HEK293 (cell line): Measurements from ENCODE around the gene GPR84.

Experiments used
- BCL11B ChIP-seq: fragments of 450-650 bp; formaldehyde crosslinking; IDR thresholded peaks from 2 replicates; pipeline ENCODE4 v1.5.1; 2016; ENCODE audit warnings: low read depth, missing biosample characterization, missing genetic modification characterization
- ELK4 ChIP-seq: IDR thresholded peaks from 2 replicates; pipeline ENCODE4 v1.6.1; 2011; ENCODE audit warnings: mild to moderate bottlenecking, low read depth, low read length, borderline replicate concordance
- IKZF3 ChIP-seq: fragments of 450-650 bp; IDR thresholded peaks from 2 replicates; pipeline ENCODE4 v1.5.0; 2018; ENCODE audit warnings: missing biosample characterization, mild to moderate bottlenecking, missing genetic modification characterization, moderate library complexity
- KLF8 ChIP-seq: fragments of 450-650 bp; formaldehyde crosslinking; IDR thresholded peaks from 2 replicates; pipeline ENCODE4 v1.5.1; 2016; ENCODE audit warnings: missing biosample characterization, missing genetic modification characterization
- SETDB1 ChIP-seq: IDR thresholded peaks from one replicate; pipeline ENCODE4 v1.6.1; 2017; ENCODE audit warnings: mild to moderate bottlenecking, low read length, moderate library complexity, mixed read lengths; ENCODE audit not compliant: insufficient read length
- TRIM28 ChIP-seq: IDR thresholded peaks from 2 replicates; pipeline ENCODE4 v1.6.1; 2011; ENCODE audit warnings: low read length, control low read depth, borderline replicate concordance
- ZBTB17 ChIP-seq: fragments of 450-650 bp; formaldehyde crosslinking; IDR thresholded peaks from 2 replicates; pipeline ENCODE4 v1.5.1; 2016; ENCODE audit warnings: missing biosample characterization, missing genetic modification characterization
- ZFP37 ChIP-seq: fragments of 450-650 bp; formaldehyde crosslinking; IDR thresholded peaks from 2 replicates; pipeline ENCODE4 v1.5.1; 2016; ENCODE audit warnings: missing biosample characterization, missing genetic modification characterization
- ZNF10 ChIP-seq: fragments of 450-650 bp; formaldehyde crosslinking; IDR thresholded peaks from 2 replicates; pipeline ENCODE4 v1.5.1; 2017; ENCODE audit warnings: missing biosample characterization, missing genetic modification characterization
- ZNF140 ChIP-seq: fragments of 450-650 bp; formaldehyde crosslinking; IDR thresholded peaks from 2 replicates; pipeline ENCODE4 v1.5.1; 2016; ENCODE audit warnings: missing biosample characterization, missing genetic modification characterization
- ZNF148 ChIP-seq: fragments of 450-650 bp; formaldehyde crosslinking; IDR thresholded peaks from 2 replicates; pipeline ENCODE4 v1.5.0; 2017; ENCODE audit warnings: missing biosample characterization, missing genetic modification characterization, borderline replicate concordance
- ZNF157 ChIP-seq: fragments of 450-650 bp; formaldehyde crosslinking; IDR thresholded peaks from 2 replicates; pipeline ENCODE4 v1.5.1; 2016; ENCODE audit warnings: missing biosample characterization, missing genetic modification characterization
- ZNF16 ChIP-seq: fragments of 450-650 bp; formaldehyde crosslinking; IDR thresholded peaks from 2 replicates; pipeline ENCODE4 v1.5.1; 2016; ENCODE audit warnings: low read depth, missing biosample characterization, missing genetic modification characterization
- ZNF175 ChIP-seq: fragments of 450-650 bp; formaldehyde crosslinking; IDR thresholded peaks from 2 replicates; pipeline ENCODE4 v1.5.1; 2016; ENCODE audit warnings: missing biosample characterization, missing genetic modification characterization
- ZNF214 ChIP-seq: fragments of 450-650 bp; formaldehyde crosslinking; IDR thresholded peaks from 2 replicates; pipeline ENCODE4 v1.5.1; 2017; ENCODE audit warnings: missing biosample characterization, mild to moderate bottlenecking, missing genetic modification characterization, borderline replicate concordance
- ZNF23 ChIP-seq: fragments of 450-650 bp; formaldehyde crosslinking; IDR thresholded peaks from 2 replicates; pipeline ENCODE4 v1.5.1; 2016; ENCODE audit warnings: missing biosample characterization, missing genetic modification characterization, borderline replicate concordance
- ZNF266 ChIP-seq: fragments of 450-650 bp; formaldehyde crosslinking; IDR thresholded peaks from 2 replicates; pipeline ENCODE4 v1.5.1; 2016; ENCODE audit warnings: missing biosample characterization, missing genetic modification characterization, low read depth
- ZNF292 ChIP-seq: fragments of 450-650 bp; formaldehyde crosslinking; IDR thresholded peaks from 2 replicates; pipeline ENCODE4 v1.5.1; 2016; ENCODE audit warnings: low read depth, missing biosample characterization, missing genetic modification characterization, borderline replicate concordance
- ZNF501 ChIP-seq: fragments of 450-650 bp; formaldehyde crosslinking; IDR thresholded peaks from 2 replicates; pipeline ENCODE4 v1.5.1; 2016; ENCODE audit warnings: missing biosample characterization, missing genetic modification characterization
- ZNF510 ChIP-seq: fragments of 450-650 bp; formaldehyde crosslinking; IDR thresholded peaks from 2 replicates; pipeline ENCODE4 v1.5.1; 2018; ENCODE audit warnings: mild to moderate bottlenecking, missing genetic modification characterization, missing biosample characterization; ENCODE audit not compliant: insufficient replicate concordance
- ZNF521 ChIP-seq: fragments of 450-650 bp; formaldehyde crosslinking; IDR thresholded peaks from 2 replicates; pipeline ENCODE4 v1.5.1; 2017; ENCODE audit warnings: missing biosample characterization, mild to moderate bottlenecking, missing genetic modification characterization
- ZNF544 ChIP-seq: fragments of 450-650 bp; formaldehyde crosslinking; IDR thresholded peaks from 2 replicates; pipeline ENCODE4 v1.5.0; 2017; ENCODE audit warnings: missing biosample characterization, missing genetic modification characterization
- ZNF558 ChIP-seq: fragments of 450-650 bp; formaldehyde crosslinking; IDR thresholded peaks from 2 replicates; pipeline ENCODE4 v1.5.1; 2016; ENCODE audit warnings: missing biosample characterization, missing genetic modification characterization
- ZNF580 ChIP-seq: fragments of 450-650 bp; formaldehyde crosslinking; IDR thresholded peaks from 2 replicates; pipeline ENCODE4 v1.5.1; 2016; ENCODE audit warnings: missing biosample characterization, missing genetic modification characterization
- ZNF76 ChIP-seq: fragments of 450-650 bp; formaldehyde crosslinking; IDR thresholded peaks from 2 replicates; pipeline ENCODE4; 2016; ENCODE audit warnings: low read depth, missing biosample characterization, missing genetic modification characterization, borderline replicate concordance
- ZNF792 ChIP-seq: fragments of 450-650 bp; formaldehyde crosslinking; IDR thresholded peaks from 2 replicates; pipeline ENCODE4 v1.5.1; 2016; ENCODE audit warnings: missing biosample characterization, missing genetic modification characterization
- ZSCAN30 ChIP-seq: fragments of 450-650 bp; IDR thresholded peaks from 2 replicates; pipeline ENCODE4 v1.5.1; 2018; ENCODE audit warnings: missing biosample characterization, mild to moderate bottlenecking, missing genetic modification characterization, moderate library complexity
- TF ChIP-seq, protein P1 (sequence below): fragments of 450-650 bp; formaldehyde crosslinking; IDR thresholded peaks from 2 replicates; pipeline ENCODE4 v1.5.1; 2016; ENCODE audit warnings: missing biosample characterization, missing genetic modification characterization
- TF ChIP-seq, protein P2 (sequence below): fragments of 450-650 bp; formaldehyde crosslinking; IDR thresholded peaks from 2 replicates; pipeline ENCODE4 v1.5.1; 2016; ENCODE audit warnings: missing biosample characterization, missing genetic modification characterization

Gene GPR84

GRCh38 chr12:54360717-54361456 lies 3.4 kb downstream of the GPR84 start (continued):
- TF ChIP-seq ZNF148 (tag by site-specific recombination), result no peak
- no peak for TF ChIP-seq ZNF558 (tag by site-specific recombination)
- 0 out of 2 replicates have a peak, but pooled peaks have one; percentile 50 for TF ChIP-seq ZFP37 (tag by site-specific recombination)
- TF ChIP-seq ZNF792, result no peak
- TF ChIP-seq ZNF544 (tag by site-specific recombination), result no peak
- TF ChIP-seq, protein P1, sequence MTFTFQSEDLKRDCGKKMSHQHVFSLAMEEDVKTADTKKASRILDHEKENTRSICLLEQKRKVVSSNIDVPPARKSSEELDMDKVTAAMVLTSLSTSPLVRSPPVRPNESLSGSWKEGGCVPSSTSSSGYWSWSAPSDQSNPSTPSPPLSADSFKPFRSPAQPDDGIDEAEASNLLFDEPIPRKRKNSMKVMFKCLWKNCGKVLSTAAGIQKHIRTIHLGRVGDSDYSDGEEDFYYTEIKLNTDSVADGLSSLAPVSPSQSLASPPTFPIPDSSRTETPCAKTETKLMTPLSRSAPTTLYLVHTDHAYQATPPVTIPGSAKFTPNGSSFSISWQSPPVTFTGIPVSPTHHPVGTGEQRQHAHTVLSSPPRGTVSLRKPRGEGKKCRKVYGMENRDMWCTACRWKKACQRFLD (tag by site-specific recombination), result no peak
- TF ChIP-seq ZNF292, result no peak
- TF ChIP-seq, protein P2, sequence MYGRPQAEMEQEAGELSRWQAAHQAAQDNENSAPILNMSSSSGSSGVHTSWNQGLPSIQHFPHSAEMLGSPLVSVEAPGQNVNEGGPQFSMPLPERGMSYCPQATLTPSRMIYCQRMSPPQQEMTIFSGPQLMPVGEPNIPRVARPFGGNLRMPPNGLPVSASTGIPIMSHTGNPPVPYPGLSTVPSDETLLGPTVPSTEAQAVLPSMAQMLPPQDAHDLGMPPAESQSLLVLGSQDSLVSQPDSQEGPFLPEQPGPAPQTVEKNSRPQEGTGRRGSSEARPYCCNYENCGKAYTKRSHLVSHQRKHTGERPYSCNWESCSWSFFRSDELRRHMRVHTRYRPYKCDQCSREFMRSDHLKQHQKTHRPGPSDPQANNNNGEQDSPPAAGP (tag by site-specific recombination), result no peak
- TF ChIP-seq ZNF16 (tag by site-specific recombination), result no peak
- TF ChIP-seq ZNF10, result no peak
- TF ChIP-seq ZNF140 (tag by site-specific recombination), result no peak
- TF ChIP-seq ZNF175 (tag by site-specific recombination), result no peak
- no peak for TF ChIP-seq ZNF580 (tag by site-specific recombination)
- TF ChIP-seq ZNF214 (tag by site-specific recombination), result no peak
- TF ChIP-seq ZSCAN30 (tag by site-specific recombination), result peak; percentile 69; the same call in 1 of the 2 replicates
- no peak for TF ChIP-seq TRIM28
- TF ChIP-seq BCL11B (tag by site-specific recombination), result no peak
- no peak for TF ChIP-seq ZNF157 (tag by site-specific recombination)
- no peak for TF ChIP-seq ZNF76 (tag by site-specific recombination)
- TF ChIP-seq ZNF521 (tag by site-specific recombination), result no peak
- peak; percentile 96 for TF ChIP-seq IKZF3
- TF ChIP-seq ELK4, result no peak
- no peak for TF ChIP-seq ZNF266 (tag by site-specific recombination)
- TF ChIP-seq SETDB1, result no peak
- no peak for TF ChIP-seq KLF8
- TF ChIP-seq ZNF510, result no peak
- no peak for TF ChIP-seq ZNF23
- TF ChIP-seq ZNF501 (tag by site-specific recombination), result peak; percentile 26; the same call in 1 of the 2 replicates
- peak; percentile 70 for TF ChIP-seq ZBTB17 (tag by site-specific recombination)
